Endothelial cell of umbilical vein (primary cell): ENCODE results near the gene DOCK8.

Experiments
- EZH2 ChIP-seq: IDR thresholded peaks from 2 replicates; pipeline ENCODE4 v1.6.1; 2012; ENCODE audit warnings: borderline replicate concordance, low read depth, mild to moderate bottlenecking, moderate library complexity, low read length, inconsistent platforms; ENCODE audit not compliant: severe bottlenecking
- MYC ChIP-seq: IDR thresholded peaks from one replicate; pipeline ENCODE4 v1.6.1; 2011; ENCODE audit warnings: mild to moderate bottlenecking, low read depth, low read length
- POLR2AphosphoS5 ChIP-seq: IDR thresholded peaks from 2 replicates; pipeline ENCODE4 v1.6.1; 2012; ENCODE audit warnings: low read depth, mild to moderate bottlenecking, control low read depth, low read length, moderate library complexity; ENCODE audit not compliant: insufficient read depth
- TF ChIP-seq, protein P1 (sequence below), 2 donors: IDR thresholded peaks; 1 replicate in 1 of 2; 2 replicates in 1 of 2; pipeline ENCODE4 v1.5.1; 2011; ENCODE audit warnings: low read length in 2 of 2, mild to moderate bottlenecking in 2 of 2, moderate library complexity in 2 of 2, control low read depth in 1 of 2, inconsistent platforms in 1 of 2, low read depth in 1 of 2; ENCODE audit not compliant: insufficient read depth in 1 of 2; ENCODE audit errors: extremely low read depth in 1 of 2
- TF ChIP-seq, protein P2 (sequence below): IDR thresholded peaks from 2 replicates; pipeline ENCODE4 v1.6.1; 2011; ENCODE audit not compliant: insufficient read depth, insufficient read length

DNA sequence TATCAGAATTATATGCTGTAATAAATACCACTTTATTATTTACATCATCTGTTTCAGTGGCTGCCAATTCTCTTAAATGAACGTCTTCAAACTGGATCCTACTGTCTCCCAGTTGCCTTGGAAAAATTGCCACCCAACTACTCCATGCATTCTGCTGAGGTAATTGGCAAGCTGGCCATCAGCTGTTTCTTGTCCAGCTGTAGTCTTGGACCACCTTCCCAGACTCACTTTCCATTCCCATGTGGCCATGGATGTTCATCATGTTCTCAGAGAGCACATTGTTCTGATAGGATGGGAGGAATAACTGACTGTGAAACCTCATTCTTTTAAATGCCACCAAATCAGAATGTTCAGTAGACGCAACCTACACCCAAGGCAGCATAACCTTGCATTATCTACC lies 157.5 kb downstream of the DOCK8 start:
- no peak for TF ChIP-seq POLR2AphosphoS5
- TF ChIP-seq, protein P1, sequence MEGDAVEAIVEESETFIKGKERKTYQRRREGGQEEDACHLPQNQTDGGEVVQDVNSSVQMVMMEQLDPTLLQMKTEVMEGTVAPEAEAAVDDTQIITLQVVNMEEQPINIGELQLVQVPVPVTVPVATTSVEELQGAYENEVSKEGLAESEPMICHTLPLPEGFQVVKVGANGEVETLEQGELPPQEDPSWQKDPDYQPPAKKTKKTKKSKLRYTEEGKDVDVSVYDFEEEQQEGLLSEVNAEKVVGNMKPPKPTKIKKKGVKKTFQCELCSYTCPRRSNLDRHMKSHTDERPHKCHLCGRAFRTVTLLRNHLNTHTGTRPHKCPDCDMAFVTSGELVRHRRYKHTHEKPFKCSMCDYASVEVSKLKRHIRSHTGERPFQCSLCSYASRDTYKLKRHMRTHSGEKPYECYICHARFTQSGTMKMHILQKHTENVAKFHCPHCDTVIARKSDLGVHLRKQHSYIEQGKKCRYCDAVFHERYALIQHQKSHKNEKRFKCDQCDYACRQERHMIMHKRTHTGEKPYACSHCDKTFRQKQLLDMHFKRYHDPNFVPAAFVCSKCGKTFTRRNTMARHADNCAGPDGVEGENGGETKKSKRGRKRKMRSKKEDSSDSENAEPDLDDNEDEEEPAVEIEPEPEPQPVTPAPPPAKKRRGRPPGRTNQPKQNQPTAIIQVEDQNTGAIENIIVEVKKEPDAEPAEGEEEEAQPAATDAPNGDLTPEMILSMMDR (IDR thresholded peaks at IDR 0.05; ENCODE audit: extremely low read depth in 1 of 2, insufficient read depth in 1 of 2, low read depth in 1 of 2, low read length in 2 of 2): no peak
- no peak for TF ChIP-seq MYC
- TF ChIP-seq EZH2: no peak
- TF ChIP-seq, protein P2, sequence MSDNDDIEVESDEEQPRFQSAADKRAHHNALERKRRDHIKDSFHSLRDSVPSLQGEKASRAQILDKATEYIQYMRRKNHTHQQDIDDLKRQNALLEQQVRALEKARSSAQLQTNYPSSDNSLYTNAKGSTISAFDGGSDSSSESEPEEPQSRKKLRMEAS: no peak
